D341Med (cell line): ENCODE measurements around the gene ATP1A3.

Source experiments
- DNase-seq: peaks from one replicate; pipeline ENCODE4 v3.0.0; 2012; ENCODE audit warnings: low spot score

ATP1A3 gene

DNA sequence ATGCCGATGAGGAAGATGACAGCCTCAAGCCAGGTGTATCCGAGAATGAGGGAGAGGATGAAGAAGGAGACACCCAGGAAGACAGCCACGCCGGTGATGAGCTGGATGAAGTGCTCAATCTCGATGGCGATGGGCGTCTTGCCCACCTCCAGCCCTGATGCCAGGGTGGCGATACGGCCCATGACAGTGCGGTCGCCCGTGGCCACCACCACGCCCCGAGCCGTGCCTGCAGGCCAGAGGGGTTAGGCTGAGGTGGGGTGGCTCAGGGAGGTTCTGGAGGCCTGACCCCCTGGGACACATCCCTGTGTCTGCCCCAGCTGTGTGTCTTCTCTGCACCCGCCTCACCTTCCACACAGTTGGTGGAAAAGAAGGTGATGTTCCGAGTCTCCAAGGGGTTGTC is 9.1 kb downstream of the ATP1A3 start:
- no peak for DNase-seq

DNA sequence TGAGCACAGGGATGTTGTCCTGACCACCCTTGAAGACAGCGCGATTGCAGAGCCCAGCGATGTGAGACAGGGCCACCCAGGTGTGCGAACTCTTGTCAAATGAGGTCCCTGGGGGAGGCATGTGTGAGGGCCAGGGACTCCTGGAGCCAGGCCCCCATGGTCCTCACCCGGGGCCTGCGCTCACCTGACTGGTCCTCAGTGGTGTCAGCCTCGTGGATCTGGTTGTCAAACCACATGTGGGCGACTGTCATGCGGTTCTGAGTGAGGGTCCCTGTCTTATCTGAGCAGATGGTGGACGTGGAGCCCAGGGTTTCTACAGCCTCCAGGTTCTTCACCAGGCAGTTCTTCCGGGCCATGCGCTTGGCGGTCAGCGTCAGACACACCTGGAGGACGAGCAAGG is 12.3 kb downstream of the ATP1A3 start:
- no peak for DNase-seq

DNA sequence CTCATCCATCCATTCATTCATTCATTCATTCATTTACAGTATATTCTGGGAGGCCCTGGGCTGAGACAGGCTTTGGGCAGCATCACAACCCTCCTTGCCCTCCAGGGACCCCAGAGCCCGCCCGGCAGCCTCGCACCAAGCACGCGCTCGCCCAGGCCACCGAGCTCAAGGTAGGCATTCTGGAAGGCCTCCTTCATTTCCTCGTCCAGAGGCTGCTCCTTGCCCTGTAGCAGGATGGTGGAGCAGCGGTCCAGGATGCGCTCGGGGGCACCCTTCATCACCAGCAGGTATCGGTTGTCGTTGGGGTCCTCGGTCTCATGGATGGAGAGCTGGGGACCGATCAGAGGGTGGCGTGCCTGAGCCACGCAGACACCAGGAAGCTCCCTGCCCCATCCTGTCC is 15.6 kb downstream of the ATP1A3 start:
- no peak for DNase-seq

DNA sequence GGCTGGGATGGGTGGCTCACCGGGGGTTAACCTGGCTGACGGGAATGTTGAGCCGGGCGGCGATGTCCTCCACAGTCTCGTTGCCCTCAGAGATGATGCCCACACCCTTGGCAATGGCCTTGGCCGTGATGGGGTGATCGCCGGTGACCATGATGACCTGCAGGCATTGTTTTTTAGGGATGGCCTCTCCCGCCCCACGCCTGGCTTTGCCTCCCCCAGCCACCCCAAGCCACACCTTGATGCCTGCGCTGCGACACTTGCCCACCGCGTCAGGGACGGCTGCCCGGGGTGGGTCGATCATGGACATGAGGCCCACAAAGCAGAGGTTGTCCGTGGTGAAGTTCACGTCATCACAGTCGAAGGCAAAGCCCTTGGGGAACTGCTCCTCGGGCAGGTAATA is 16.1 kb downstream of the ATP1A3 start:
- no peak for DNase-seq

DNA sequence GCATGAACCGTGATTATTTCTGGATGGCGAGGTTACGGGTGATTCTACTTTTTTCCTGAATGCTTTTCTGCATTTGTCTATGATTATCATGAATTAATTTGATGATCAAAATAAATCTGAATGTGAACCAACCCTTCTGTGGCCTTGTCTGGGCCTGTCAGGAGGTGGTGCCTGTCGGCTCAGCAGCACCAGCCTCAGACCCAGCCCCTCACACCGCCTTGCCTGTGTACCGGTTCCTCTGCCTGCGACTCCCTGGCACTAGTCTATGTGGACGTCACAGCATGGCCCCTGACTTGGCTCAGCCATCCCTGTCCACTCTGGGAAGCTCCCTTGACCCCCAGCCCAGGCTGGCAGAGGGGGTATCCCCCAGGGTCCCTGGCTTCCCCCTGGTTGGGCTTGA is 19.4 kb downstream of the ATP1A3 start:
- no peak for DNase-seq

DNA sequence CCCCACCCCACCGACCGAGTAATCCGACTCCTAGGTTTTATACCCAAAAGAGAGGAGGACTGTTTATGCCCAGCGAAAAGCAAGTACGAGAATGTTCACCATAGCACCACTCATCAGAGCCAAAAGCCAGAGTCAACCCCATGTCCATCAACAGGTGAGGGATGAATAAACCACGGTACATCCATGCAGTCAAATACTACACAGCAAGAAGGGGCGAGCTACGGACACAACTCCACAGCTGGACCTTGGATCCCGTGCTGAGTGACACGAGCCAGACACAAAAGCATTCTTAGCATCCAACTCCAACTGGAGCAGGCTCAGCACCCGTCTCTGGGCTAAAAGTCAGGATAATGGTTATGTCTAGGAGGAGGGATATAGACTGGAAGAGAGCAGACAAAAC is 22.7 kb downstream of the ATP1A3 start:
- DNase-seq = no peak

DNA sequence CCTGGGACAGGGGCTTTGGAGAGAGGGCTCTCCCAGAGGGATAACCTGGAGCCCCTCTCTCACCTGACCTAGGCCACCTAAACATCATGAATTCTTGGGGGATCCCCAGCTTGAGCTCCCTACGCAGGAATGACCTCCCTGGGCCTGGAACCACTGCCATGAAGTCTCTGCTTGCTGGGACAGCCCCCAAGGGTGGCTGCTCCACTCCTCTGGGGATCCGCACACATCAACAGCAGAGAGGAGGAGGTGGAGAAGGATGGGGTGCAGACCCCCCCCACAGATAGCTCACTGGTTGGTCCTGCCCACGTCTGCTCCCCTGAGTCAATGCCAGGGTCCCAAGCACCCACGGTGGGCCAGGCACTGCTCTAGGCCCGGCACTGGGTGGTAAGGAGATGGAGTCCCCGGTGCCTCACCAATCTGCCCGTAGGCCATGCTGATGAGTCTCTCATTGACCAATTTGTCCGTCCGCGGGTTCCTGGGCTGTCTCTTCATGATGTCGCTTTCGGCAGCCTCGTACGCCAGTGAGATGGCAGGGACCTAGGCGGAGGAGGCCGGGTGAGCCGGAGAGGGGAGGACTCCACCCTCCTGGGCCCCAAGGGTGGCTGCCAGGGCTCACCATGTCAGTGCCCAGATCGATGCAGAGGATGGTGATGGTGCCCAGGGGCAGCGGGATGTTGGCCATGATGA is 24.1 kb downstream of the ATP1A3 start:
- DNase-seq = no peak

DNA sequence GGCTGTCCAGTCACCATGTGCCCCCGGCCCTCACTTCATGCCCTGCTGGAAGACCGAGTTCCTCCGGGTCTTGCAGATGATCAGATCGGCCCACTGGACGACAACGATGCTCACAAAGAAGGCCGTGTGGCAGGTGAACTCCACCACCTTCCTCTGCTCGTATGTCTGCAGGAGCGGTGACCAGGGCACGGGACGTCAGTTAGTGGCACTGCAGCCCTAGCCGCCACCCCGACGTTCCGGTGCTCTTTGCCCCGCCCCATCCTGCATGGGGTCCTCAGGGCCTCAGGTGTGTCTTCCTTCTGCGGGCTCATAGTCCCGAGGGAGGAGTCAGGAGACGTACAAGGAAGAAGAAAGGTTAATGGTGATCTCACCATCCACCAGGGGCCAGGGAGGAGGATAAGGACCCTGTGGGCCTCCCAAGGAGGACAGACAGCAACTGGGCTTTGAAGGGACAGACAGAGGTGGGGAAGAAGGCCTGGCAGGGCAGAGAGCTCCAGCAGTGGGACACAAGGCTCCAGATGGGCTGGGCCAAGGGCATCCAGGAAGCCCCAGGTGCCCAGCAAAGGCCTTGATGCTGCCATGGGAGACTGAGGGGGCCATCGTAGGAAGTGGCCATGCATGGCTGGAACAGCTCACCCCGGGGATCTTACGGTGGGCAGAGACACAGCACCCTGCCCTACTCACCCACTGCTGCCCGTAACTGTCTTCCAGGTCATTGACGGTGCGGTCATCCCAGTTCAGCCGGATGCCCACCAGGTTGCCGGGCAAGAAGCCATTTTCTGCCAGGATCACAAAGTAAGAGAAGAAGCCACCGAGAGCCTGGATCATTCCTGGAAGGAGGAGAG is 25.1 kb downstream of the ATP1A3 start:
- no peak for DNase-seq

DNA sequence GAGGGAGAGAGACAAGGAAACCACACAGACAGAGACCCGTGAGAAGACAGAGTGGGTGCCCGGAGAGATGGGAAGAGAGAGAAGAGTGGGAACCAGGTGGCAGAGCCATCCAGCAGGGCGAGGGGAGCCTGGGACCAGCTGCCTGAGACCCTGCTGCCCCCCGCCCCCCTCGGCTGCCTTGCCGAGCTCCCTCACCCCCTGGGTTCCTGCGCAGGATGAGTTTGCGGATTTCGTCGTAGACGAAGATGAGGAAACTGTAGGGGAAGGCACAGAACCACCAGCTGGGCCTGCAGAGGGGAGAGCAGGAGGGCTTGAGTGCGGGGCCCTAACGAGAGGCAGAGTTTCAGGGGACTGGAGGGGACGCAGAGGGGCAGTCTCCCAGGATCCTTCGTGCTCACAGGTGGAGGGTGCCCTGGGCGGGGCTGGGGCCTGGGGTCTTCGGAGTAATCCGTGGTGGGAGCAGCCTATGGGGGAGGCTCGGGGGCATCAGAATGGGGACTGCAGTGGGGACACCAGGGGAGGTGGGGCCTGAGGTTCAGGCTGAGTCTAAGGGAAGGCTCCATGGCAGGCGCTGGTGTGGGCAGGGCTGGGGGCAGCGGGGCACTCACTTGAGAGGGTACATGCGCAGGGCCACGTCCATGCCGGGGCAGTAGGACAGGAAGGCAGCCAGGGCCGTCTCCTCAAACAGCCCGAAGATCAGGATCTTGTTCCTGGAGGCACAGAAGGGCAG is 26.8 kb downstream of the ATP1A3 start:
- no peak for DNase-seq

DNA sequence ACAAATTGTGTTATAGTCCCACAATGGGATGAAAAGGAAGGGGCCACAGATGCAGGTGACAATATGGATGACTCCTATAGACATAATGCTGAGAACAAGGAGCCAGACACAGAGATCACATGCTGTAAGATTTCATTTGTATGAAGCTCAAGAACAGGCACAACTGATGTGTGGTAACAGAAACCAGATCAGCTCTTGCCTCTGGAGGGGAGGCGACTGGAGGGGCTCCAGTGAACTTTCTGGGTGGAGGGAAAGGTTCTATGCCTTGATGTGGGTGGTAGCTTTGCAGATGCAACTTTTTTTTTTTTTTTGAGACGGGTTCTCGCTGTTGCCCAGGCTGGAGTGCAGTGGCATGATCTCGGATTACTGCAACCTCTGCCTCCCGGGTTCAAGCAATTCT is 28.9 kb downstream of the ATP1A3 start:
- DNase-seq = no peak

DNA sequence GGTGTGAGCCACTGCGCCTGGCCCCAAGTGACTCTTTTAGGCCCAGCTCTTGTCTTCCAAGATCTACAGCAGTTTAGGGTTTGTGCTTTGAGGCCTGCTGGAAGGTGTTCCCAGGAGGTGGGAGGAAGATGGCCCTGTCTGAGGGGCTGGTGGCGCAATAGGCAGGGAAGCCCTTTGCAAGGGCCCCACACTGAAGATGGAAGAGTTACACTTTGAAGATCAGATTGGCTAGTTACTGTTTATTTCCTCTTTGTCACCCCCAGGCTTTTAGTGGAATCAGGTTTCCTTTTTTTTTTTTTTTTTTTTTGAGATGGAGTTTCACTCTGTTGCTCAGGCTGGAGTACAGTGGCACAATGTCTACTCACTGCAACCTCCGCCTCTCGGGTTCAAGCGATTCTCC is 33.1 kb downstream of the ATP1A3 start:
- DNase-seq = no peak

DNA sequence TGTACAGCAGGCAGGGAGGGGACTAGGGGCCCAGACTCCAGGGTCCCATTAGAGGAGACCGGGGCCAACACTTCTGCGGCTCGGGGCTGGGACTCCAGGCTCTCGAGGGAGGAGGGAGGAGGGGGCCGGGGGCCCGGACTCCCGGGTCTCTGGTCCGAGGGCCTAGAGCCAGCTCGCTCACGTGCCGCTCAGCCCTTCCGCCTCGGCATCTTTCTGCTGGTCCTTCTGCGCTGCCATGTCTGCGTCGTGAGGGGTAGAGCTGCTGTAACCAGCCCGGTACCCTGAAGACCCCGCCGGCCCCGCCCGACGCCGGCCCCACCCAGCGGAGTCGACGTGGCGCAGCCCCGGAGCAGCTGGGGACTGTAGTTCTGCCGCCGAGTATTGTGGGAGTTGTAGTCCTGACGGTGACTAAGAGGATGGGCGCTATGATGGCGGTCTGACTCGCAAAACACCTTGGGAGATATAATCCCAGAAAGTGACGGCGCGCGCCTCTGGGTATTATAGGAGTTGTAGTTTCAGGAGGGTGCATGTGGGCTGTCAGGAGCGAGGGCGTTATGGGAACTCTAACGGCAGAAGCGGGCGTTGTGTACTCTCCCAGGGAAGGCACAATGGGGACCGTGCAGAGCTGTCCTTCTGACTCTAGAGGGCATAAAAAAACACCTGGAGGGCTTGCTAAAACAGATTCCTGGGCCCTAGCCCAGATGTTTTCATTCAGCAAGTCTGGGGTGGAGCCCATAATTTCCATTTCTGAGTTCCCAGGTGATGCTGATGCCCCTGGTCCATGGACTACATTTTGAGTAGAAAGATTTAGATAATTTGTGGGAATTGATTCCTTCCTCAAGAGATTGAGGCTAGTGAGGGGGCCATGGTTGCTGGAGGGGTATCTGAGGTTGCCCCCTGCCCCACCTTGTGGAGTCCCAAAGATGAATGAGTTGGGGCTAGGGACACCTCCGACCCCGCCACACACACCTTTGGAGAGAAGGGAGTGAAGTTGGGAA is 34.7 kb downstream of the ATP1A3 start, which contains the start of gene RABAC1:
RABAC1 (minus strand) TSS at position 266 of the 998 bp plus-strand sequence; CDS start at position 237, 29 bp downstream.
- DNase-seq = peak; percentile 96

DNA sequence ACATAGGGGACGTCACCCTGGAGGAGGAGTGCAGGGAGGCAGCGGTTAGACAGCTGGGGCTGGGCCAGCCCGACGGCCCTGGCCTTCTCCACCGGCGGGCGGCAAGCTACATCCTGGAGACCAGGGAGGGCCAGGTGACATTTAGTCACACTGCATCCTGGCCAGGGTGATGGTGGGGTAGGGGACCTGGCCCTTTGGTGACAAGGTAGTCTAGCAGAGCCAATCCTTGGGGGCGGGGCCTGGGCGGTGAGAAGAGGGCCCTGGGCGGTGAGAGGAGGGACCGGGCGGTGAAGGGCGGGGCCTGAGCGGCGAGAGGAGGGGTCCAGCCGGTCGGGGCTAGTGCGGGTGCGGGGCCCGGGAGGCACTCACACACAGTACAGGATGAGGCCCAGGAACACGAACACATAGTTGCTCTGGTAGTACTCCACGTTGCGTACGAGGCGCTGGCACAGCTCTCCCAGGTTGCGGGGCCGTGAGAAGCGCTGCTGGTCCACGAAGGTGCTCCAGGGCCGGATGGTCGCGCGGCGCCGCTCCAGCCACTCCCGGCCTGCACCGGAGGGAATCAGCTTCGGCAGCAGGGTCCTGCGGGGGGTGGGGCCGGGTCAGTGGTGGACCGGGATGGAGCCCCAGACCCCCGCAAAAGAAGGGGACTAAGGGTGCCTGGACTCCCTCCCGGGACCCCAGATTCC is 35.5 kb downstream of the ATP1A3 start:
- peak; percentile 86 for DNase-seq

DNA sequence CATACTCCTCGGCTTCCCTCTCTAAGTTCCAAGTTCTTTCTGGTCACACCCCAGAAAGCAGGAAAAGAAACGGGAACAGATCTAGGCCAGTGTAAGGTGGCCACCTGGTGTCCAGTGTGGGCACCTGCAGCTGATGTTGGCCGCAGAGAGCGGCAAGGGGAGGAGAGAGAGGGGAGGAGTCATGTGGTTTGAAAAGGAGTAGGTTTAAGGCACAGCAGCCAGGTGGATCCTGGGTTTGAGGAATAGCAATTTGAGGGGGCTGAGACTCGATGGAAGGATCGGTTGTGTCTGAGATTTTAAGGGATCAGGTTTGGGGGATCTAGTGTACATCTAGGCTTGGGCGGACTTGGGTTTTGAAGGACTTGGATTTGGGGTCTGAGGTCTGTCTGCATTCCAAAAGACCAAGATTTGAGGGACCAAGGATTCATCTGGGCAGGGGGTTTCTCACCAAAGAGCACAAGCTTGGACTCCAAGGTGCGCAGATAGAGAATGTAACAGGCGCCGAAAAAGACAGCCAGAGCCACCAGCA is 36.1 kb downstream of the ATP1A3 start:
- peak; percentile 75 for DNase-seq

DNA sequence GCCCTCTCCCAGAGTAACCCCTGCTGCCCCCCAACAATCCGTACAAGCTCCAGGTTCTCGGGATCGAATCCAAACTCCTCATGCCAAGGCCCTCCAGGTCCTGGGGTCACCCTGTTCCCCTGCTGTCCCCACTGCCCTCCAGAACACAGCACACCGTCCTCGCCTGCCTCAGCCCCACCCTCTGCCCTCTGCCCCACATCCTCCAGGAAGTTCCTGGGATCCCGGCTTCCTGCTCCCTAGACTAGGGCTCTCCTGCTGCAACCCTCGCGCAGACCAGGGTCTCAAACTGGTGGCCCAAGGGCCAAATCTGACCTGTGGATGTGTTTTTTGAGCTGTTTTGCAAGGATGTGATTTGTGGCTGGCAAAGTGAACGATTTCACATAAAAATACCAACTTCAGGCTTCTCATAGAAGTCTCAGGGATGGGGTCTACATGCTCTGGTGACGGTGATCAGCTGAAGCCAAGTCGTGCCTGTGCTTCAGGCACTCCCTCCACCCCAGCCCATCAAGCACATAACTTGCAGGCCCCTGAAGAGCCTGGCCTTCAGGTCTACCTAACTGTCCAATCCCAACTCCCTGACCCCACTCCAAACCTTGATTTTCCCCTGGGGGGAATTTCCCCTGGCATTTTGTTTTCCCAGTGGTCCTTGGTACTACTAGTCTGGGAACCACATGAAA is 36.7 kb downstream of the ATP1A3 start:
- DNase-seq = no peak

DNA sequence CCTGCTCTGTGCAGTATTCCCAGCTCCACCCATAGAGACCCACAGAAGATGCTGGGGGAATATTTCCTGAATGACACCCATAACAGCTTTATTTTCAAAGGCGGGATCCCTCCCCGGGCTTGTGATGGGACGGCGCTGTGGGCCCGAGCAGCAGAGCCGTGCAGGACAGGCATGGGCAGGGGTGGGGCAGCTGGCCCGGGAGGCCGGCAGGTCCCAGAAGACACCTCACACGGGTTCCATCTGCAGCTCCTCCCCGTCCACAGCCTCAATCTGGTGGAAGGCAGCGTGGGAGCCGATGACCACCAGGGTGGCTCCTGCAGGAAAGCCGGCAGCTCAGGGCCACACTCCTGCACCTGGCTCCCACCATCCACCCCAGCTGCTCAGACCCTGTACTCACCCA is 37.4 kb downstream of the ATP1A3 start:
- DNase-seq = no peak

DNA sequence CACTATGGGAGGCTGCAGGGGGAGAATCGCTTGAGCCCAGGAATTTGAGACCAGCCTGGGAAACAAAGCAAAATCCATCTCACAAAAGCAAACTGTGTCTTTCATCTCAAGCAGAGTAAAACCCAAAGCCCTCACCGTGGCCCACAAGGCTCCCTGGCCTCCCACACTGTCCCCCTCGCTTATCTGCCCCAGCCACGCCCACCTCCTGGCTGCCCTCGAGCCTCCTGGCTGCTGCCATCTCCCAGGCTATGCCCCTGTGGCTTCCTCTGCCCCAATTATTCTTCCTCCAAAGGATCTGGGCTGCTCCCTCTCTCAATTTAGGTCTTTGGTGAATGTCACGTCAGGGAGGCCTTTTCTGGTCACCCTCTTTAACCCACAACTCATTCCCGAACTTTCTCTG is 38.5 kb downstream of the ATP1A3 start:
- no peak for DNase-seq

DNA sequence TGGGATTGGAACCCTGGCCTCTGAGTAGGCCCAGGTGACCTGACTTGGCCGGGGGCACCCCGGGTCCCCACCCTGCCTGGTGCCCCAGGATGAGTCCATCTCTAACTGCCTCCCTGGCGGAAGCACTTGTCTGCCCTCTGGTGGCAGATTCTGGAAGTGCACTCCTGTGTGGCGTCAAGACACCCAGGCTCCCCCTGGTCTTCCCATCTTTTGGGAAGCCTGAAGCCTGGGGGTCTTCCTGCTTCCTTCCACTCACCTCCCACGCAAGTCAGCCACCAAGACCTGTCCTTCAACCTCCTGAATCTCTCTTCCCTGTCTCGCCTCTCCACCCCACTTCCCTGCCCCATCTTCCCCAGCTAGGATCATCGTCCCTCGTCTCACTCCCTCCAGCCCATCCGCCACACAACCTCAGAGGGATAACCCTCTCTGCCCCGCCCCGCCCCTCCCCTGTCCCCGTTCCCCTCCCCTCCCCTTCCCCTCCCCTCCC is 42.3 kb downstream of the ATP1A3 start:
- DNase-seq = peak; percentile 91

DNA sequence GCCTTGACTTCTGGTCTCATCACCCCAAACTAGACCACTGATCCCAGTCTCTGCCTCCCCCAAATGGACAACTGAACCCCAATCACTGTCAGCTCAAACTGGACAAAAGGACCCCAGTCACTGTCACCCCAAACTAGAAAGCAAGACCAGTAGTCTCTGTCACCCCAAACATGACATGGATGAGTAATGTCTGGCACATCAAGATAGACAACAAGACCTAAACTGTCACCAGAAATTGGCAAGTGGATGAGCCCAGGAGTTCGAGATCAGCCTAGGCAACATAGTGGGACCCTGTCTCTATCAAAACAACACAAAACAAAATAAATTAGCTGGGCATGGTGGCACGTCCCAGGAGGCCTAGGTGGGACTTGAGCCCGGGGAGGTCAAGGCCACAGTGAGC is 46.9 kb downstream of the ATP1A3 start:
- DNase-seq = no peak
